Kidney tubule cell (primary cell): ENCODE data around the gene CAPN9.
"Not testable (repeated sequence)": the region's sequence is repeated elsewhere in the genome, so short reads cannot be mapped to it uniquely, and the experiment has no call there.

Source experiments
- DNase-seq: peaks from one replicate; pipeline ENCODE4 v3.0.0-alpha.2; 2018; ENCODE audit warnings: low spot score

CAPN9 gene

GRCh38 chr1:230747127-230747730 is at the start of gene CAPN9:
TSS of gene CAPN9 (plus strand) at chr1:230747388. CDS start at chr1:230747497, 109 bp downstream.
- DNase-seq: no peak

DNA sequence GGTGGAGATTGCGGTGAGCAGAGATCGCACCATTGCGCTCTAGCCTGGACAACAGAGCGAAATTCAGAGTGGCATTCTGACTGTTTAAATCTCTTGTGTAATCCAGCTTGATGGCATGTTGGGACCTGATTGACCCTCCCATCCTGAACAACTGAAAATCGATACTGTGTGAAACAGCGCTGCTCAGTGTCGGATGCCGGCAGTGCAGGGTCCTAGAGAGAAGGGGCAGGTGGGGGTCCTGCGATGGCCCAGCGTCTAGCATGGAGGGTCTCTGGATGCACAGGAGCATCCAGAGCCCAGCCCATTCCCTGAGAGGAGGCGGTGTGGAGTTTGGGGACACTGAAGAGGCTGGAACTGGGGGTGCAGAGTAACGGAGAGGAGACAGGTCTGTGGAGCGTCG is 49.1 kb upstream of the CAPN9 start:
- DNase-seq: no peak

DNA sequence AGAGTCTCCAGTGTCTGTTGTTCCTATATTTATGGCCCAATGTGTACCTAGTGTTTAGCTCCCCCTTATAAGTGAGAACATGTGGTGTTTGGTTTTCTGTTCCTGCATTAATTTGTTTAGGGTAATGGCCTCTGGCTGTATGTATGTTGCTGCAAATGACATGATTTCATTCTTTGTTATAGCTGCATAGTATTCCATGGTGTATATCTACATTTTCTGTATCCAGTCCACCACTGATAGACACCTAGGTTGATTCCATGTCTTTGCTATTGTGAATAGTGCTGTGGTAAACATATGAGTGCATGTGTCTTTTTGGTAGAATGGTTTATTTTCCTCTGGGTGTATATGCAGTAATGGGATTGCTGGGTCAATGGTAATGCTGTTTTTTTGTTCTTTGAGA is 48.2 kb upstream of the CAPN9 start:
- not testable (repeated sequence) for DNase-seq

- no peak for DNase-seq
Observed at GRCh38 chr1:230699716-230700115, 47.5 kb upstream of the CAPN9 start.

GRCh38 chr1:230700132-230700531 is 47.1 kb upstream of the CAPN9 start:
- DNase-seq: no peak

DNA sequence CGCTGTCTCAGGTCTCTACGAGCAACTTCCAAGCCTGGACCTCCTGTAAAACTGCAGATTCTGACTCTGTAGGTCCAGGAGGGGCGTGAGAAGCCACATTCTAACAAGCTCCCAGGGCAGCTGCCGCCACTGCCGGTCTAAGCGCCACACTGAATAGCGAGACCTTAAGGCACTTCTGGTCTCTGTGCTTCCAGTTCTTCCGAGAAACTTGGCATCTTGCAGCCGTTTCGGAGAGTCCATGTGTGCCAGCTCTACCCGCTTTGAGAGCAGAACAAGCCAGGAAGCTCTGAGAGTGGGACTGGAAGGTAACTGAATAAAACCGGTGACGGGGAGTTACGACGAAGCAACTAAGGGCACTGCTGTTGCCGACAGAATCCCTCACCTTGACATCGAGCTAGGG is 45.8 kb upstream of the CAPN9 start:
- no peak for DNase-seq

DNA sequence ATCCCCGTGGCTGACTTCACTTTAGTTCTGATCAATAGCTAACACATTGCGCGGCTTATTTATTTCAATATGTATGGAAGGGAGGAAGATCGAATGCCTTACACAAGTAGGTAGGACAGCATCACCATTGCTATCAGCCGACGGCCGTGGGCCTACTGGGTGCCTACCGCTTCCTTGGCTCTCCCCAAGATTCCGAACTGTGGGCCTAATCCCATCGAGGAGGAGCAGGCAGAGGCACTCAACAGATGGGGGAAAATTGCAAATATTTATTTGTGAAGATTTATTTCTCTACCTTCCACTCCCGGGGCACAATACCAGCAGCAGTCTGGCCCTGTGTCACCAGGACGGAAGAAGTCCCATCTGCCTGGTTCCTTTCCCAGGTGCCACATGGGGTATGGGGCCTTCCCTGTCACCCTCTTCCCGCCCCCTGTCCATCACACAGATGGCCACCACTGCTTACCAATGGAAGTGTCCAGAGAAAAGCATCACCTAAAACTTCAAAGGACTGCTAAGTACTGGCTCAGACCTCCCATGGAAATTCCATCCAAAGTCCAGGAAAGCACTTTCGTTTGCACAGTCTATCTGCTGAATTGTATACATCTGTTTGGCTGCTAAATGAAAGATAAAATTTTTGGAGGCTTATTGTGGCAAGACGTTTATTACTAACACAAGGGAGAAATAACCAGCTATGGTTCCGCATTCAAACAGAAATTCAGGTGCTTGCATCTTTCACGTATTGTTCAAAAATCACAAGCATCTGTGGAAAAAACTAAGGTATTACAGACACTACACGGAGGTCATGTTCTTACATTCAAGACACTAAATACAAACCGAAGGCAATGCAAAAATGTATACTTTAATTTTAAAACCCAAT is 45.1 kb upstream of the CAPN9 start:
- no peak for DNase-seq

DNA sequence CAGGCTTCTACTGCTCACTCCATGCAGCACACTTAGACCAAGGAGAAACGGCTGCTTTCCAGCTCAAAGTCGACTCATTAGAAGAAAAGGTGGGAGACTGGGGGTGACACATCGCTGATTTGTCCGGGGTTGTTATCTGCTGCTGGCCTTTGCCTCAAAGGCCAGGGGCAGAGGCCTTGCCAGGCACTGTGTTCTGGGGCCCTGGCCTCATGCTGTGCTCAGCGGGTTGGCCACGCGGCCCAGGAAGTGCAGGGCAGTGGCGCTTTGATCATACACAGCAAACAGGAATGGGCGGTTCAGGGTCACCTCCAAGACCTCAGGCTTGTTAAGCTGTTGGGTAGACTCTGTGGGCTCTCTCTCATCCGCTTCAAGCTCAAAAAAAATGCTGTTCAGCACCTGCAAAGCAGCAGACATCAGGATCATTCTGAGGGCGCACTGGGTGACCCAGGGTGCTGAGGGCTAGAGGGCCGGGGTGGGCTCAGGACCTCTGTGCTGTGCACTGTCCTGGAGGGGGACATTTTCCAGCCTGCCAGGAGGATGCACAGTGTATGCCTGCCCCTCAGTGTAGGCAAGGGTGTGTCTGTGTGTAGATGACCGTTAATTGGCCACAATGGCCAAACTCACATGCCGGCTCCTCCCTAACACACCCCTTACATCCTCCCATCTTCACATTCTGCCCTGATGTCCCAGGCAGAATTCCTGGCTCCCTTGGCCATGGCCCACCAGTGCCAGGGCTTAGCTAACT is 44.1 kb upstream of the CAPN9 start:
- DNase-seq: no peak

GRCh38 chr1:230703679-230704385 is 43.4 kb upstream of the CAPN9 start:
- DNase-seq: no peak

- DNase-seq: no peak
Observed at GRCh38 chr1:230704830-230705229, 42.4 kb upstream of the CAPN9 start.

DNA sequence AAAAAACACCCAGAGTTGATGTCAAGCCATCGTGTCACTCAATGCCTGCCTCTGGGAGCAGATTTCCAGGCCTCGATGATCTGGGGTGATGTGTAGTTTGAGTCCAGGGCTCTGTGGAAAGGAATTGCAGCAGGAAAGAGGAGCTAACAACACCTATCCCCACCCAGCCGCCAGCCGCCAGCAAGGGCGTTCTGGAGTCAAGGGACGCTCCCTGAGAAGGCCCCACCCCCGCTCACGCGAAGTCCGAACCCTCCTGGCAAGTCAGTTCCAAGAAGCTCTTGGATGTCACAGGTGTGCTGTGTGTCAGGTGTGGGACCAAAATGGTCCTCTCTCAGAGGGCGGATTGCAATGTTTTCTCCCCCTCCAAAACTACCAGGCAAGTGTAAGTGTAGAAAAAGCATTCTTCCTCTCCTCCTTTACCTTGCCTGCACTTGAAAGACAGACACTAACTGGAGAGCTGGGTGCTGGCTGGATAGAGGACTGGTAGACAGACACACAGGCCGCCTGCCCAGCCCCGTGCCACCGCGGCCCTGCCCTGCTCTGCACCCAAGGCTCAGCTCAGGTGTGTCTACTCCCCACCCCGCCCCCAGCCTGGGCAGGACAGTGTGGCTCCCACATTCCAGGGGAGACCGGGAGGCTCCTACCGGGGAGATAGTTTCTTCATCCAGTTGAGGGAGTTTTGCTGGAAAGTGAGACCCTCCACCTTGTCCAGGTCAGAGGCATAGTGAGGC is 41.7 kb upstream of the CAPN9 start:
- no peak for DNase-seq

DNA sequence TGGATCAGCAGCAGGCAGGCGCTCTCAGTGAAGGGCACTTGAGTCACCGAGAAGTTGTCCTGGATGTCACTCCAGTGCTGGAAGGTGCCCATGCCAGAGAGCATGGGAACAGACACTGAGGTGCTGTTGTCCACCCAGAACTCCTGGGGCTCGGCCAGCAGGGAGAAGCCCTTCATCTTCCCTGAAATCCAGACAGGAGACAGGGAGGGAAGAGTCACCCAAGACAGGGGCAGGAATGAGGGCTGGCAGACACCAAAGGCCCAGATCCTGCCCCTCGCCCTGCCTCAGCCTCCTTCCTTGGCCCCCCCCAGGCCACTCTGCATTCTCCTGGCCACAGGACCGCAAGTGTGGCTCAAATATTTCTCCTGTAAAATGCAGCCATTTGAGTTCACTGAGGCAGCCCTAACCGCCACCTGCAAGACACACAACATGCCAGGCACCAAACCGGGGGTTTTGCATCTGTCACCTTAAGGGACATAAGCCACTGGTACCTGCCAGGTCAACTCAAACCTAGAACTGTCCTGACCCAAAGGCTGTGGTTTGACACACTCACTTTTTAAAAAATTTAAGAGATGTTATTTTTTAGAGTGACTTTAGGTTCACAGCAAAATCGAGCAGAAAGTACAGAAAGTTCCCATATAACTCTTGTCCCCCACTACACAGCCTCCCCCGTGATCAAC is 41.0 kb upstream of the CAPN9 start:
- no peak for DNase-seq

DNA sequence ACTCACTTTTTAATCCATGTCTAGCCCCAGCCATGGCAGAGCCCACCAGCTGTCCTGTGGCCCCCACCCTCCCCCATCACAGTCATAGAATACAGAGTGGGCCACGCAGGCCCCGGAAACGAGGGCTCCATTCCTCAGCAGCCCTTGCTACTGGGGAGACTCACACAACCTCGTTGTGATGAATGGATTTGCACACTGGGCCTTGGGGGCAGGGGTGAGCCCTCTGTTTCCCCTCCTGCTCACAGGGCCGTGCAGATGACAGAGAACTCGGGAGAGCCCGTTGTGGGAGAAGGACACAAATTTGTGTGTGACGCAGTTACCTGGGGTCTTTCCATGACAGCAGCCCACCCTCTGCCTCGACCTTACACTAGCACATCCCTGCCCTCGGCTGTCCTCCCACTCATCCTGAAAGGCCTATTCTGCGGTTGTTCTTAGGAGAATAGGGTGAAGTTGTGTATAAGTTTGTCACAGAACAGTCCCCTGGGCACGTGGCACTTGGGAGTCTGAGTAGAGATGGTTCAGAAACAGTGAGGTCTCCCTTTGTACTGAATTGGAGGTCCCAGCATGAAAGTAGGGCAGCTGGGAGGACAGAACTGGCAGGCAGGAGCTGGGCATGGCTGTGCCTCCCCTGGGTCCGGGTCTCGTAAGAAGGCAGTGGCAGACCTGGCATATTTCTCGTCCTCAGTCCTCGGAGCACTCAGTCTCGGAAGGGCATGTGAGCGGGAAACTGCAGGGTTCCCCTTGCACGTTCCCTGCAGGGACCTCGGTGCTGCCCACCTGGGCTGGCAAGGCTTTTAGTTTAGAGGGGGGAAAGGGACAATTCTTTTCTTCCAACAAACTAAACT is 40.1 kb upstream of the CAPN9 start:
- DNase-seq: no peak

DNA sequence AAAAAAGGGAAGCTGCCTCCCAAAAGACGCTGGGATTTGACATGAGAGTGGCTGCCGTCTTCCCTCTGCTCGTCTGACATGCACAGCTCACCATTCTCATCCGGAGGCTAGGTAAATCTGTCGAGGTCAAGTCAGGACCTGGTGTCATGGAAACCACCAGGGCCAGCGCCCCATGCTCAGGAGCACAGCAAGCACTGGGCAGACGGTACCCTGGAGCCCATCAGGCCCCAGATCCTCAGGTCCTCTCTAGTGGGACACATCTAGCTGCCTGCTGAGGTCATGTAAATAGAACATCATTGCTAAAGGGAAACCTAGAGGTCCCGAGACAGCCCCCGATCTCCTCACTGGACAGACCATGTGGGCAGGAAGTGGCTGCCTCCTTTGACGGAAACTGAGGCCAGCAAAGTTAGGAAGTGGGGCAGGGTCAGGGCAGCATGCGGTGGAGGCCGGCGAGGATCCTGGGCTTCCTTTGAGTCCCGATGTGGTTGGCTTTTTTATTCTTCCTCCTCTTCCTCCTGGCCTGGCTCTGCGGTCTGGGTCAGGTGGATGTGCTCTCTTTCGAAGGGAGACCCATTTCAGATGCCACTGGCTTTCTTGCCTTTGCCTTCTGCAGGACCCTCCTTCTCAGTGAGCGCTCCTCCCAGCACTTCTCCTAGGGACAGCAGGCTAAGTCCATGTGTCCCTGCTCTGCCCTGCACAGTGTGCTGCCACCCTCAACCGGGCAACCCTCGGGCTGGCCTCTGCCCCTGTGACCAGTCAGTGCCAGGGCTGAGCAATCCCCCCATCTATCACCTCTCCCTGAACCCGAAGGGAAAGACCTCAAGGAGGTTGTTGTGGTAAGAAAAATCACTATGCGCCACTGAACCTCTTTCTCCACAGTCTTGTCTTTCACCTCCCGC is 39.2 kb upstream of the CAPN9 start:
- DNase-seq: no peak

DNA sequence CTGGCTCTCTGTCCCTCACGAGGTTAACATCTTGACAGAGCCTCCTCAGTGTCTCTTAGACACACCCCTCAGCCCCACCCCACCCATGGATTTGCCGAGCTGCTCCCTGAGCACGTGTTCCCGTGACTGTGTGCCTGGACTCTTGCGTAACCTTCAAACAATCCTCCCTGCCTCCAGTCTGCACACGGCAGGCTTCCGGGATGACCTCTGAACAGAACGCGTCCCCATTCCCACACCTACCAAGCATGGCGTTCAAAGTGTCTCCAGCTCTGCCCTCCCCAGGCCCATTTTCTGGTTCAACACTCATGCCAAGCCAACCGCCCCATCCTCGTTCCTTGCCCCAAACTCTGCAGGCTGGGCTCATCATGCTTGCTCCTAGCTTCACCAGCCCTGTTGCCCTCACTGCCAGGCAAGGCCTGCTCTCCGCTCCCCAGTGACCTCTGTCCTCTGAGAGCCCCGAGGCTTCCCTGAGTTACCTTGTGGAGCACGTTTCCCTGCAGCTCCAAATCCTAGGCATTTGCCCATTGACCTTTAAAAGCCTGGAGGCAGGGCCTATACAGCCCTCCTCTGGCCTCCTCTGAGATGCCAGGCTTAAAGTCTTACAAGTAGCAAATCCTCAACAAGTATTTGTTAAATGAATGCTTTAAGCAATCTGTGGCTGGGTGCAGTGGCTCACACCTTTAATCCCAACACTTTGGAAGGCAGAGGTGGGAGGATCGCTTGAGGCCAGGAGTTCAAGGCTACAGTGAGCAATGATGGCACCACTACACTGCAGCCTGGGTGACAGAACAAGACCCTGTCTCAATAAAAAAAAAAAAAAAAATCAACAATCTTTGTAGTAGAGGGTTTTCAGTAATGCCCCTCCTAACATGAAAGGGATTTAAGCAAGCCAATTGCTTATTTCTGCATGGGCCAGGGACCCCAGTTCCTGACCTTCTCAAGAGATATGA is 38.3 kb upstream of the CAPN9 start:
- peak; percentile 38 for DNase-seq

- DNase-seq: no peak
Observed at GRCh38 chr1:230709619-230710542, 37.3 kb upstream of the CAPN9 start.

DNA sequence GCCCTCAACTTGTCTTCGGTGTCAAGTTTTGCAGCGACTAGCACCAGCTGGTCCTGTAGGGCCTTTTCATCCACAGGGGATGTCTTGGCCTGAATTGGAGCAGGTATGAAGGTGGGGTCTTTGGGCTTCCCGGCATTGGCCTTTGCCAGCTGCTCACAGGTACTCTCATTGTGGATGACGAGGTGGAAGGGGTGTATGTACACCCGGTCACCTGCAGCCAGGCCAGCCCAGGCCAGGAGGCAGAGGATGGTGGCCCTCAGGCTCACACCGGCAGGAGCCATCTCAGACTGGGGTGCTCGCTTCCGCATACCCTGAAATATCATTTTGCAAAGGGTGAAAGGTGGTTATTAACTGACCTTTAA is 36.7 kb upstream of the CAPN9 start:
- no peak for DNase-seq
